ENCODE data around the gene TBC1D2. TPM values are rescaled to one million over a fixed set of nuclear protein-coding genes. Genes with fewer than 3 reads are reported as not detected.

TBC1D2 gene
- polyA plus RNA-seq, 2 of the 4 experiments (the other 2 are of a cell fraction), result 3.3 to 7.3 TPM

- ATAC-seq (0 out of 6 replicates have a peak, but pooled peaks of 1 of the 2 experiments have one; percentile 14), FAIRE-seq (no peak), DNase-seq (ENCODE audit: low read depth in 1 of 2, low spot score in 1 of 2) (no peak)
- Histone ChIP-seq H3K4me3 (no peak overlapping the region), H3K4me1 (0 out of 3 replicates have a peak, but pooled peaks cover 2% of the 10 kb centered on the region), H3K4me2 (no peak overlapping the region), H3K27ac (no peak overlapping the region), H3K9me3 (no peaks in the 10 kb centered on the region)
- TF ChIP-seq, protein P1, sequence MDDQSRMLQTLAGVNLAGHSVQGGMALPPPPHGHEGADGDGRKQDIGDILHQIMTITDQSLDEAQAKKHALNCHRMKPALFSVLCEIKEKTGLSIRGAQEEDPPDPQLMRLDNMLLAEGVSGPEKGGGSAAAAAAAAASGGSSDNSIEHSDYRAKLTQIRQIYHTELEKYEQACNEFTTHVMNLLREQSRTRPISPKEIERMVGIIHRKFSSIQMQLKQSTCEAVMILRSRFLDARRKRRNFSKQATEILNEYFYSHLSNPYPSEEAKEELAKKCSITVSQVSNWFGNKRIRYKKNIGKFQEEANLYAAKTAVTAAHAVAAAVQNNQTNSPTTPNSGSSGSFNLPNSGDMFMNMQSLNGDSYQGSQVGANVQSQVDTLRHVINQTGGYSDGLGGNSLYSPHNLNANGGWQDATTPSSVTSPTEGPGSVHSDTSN (IDR thresholded peaks at IDR 0.05), result no peak
- no peak for TF ChIP-seq ELK1 (IDR thresholded peaks at IDR 0.05; ENCODE audit: low read depth, low read length)
- no peak for TF ChIP-seq RAD21 (conservative IDR thresholded peaks at IDR 0.05 in 1 of 2, IDR thresholded peaks at IDR 0.05 in 1 of 2)
- no peak for TF ChIP-seq USF2 (IDR thresholded peaks at IDR 0.05)
- no peak for TF ChIP-seq RFX5 (IDR thresholded peaks at IDR 0.05)
- TF ChIP-seq EHF (CRISPR knock-in tag; IDR thresholded peaks at IDR 0.05), result no peak
- TF ChIP-seq MYC (IDR thresholded peaks at IDR 0.05; ENCODE audit: borderline replicate concordance, low read length), result no peak
- TF ChIP-seq E2F6 (IDR thresholded peaks at IDR 0.05; ENCODE audit: borderline replicate concordance, low read depth), result no peak
- TF ChIP-seq NPAS2 (CRISPR knock-in tag; IDR thresholded peaks at IDR 0.05; ENCODE audit: borderline replicate concordance), result no peak
- no peak for TF ChIP-seq TFCP2L1 (CRISPR knock-in tag; IDR thresholded peaks at IDR 0.05)
- no peak for TF ChIP-seq CBX2 (IDR thresholded peaks at IDR 0.05; ENCODE audit: borderline replicate concordance, low read depth)
- TF ChIP-seq EHMT2 (IDR thresholded peaks at IDR 0.05; ENCODE audit: low read depth), result no peak
- TF ChIP-seq ESRRA (IDR thresholded peaks at IDR 0.05; ENCODE audit: borderline replicate concordance, low read length), result no peak
- no peak for TF ChIP-seq JUNB (IDR thresholded peaks at IDR 0.05)
- no peak for TF ChIP-seq NR3C1 (IDR thresholded peaks at IDR 0.05)
- TF ChIP-seq HDAC2 (IDR thresholded peaks at IDR 0.05), result no peak
- TF ChIP-seq, protein P2, sequence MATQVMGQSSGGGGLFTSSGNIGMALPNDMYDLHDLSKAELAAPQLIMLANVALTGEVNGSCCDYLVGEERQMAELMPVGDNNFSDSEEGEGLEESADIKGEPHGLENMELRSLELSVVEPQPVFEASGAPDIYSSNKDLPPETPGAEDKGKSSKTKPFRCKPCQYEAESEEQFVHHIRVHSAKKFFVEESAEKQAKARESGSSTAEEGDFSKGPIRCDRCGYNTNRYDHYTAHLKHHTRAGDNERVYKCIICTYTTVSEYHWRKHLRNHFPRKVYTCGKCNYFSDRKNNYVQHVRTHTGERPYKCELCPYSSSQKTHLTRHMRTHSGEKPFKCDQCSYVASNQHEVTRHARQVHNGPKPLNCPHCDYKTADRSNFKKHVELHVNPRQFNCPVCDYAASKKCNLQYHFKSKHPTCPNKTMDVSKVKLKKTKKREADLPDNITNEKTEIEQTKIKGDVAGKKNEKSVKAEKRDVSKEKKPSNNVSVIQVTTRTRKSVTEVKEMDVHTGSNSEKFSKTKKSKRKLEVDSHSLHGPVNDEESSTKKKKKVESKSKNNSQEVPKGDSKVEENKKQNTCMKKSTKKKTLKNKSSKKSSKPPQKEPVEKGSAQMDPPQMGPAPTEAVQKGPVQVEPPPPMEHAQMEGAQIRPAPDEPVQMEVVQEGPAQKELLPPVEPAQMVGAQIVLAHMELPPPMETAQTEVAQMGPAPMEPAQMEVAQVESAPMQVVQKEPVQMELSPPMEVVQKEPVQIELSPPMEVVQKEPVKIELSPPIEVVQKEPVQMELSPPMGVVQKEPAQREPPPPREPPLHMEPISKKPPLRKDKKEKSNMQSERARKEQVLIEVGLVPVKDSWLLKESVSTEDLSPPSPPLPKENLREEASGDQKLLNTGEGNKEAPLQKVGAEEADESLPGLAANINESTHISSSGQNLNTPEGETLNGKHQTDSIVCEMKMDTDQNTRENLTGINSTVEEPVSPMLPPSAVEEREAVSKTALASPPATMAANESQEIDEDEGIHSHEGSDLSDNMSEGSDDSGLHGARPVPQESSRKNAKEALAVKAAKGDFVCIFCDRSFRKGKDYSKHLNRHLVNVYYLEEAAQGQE (IDR thresholded peaks at IDR 0.05), result no peak
- 90% methylated on average over 6 of the region's 6 CpGs for WGBS (ENCODE audit: missing lambda C conversion rate)
- ChIA-PET CTCF (interaction anchor here (1.0 to 1.9 kb wide), 3 partner anchors 9 to 111 kb away, joined by 3 to 8 read pairs (median 6); no protein-coding TSS in a partner anchor), POLR2A (no interaction called here)
These were observed 70.4 kb downstream of the TBC1D2 start for GRCh38 chr9:98185021-98185567.

DNA sequence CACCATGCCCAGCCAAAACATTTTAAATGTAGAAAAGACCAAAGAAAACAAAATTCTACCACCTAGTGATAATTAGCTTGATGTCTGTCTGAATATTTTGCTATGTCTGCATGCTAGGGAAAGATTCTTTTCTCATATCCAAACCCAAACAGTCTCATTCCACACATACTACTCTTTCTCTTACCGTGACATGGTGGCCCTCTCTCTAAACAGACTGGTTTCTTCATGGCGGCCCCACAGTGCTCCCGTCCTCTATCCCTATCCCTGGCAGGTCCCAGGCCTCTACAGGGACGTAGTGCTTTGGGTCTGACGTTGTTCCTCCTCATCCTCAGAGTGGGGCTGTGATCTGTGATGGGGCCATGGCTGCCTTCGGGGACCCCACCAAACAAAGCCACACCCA, 71.1 kb downstream of the TBC1D2 start:
- H3K9me3 ChIP-seq, result no peaks in the 10 kb centered on the region
- no peak overlapping the region for H3K27ac ChIP-seq
- ATAC-seq (no peak), DNase-seq (ENCODE audit: low read depth in 1 of 2, low spot score in 1 of 2) (no peak), FAIRE-seq (no peak)
- H3K4me3 ChIP-seq, result no peak overlapping the region
- WGBS (ENCODE audit: missing lambda C conversion rate), result 75% methylated on average over 6 of the region's 6 CpGs
- ChIA-PET CTCF (interaction anchor here (1.0 to 1.9 kb wide), 3 partner anchors 9 to 110 kb away, joined by 3 to 8 read pairs (median 6); no protein-coding TSS in a partner anchor), POLR2A (no interaction called here)
- H3K4me1 ChIP-seq, result no peaks in the 10 kb centered on the region
- H3K4me2 ChIP-seq, result no peak overlapping the region
- TF ChIP-seq HDAC2 (IDR thresholded peaks at IDR 0.05) (no peak), ELK1 (IDR thresholded peaks at IDR 0.05; ENCODE audit: low read depth, low read length) (no peak), CBX8 (IDR thresholded peaks at IDR 0.05) (no peak), RNF2 (IDR thresholded peaks at IDR 0.05; ENCODE audit: borderline replicate concordance, low read depth) (no peak), ESRRA (IDR thresholded peaks at IDR 0.05; ENCODE audit: borderline replicate concordance, low read length) (no peak), RFX5 (IDR thresholded peaks at IDR 0.05) (no peak), POLR2A (IDR thresholded peaks at IDR 0.05; ENCODE audit: low read length) (no peak), TFCP2L1 (CRISPR knock-in tag; IDR thresholded peaks at IDR 0.05) (no peak), RAD21 (conservative IDR thresholded peaks at IDR 0.05 in 1 of 2, IDR thresholded peaks at IDR 0.05 in 1 of 2) (no peak), HOXB13 (CRISPR knock-in tag; IDR thresholded peaks at IDR 0.05; ENCODE audit: low read depth) (no peak), HEYL (CRISPR knock-in tag; IDR thresholded peaks at IDR 0.05) (no peak)
- TF ChIP-seq, protein P3, sequence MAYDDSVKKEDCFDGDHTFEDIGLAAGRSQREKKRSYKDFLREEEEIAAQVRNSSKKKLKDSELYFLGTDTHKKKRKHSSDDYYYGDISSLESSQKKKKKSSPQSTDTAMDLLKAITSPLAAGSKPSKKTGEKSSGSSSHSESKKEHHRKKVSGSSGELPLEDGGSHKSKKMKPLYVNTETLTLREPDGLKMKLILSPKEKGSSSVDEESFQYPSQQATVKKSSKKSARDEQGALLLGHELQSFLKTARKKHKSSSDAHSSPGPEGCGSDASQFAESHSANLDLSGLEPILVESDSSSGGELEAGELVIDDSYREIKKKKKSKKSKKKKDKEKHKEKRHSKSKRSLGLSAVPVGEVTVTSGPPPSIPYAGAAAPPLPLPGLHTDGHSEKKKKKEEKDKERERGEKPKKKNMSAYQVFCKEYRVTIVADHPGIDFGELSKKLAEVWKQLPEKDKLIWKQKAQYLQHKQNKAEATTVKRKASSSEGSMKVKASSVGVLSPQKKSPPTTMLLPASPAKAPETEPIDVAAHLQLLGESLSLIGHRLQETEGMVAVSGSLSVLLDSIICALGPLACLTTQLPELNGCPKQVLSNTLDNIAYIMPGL (CRISPR knock-in tag; IDR thresholded peaks at IDR 0.05; ENCODE audit: borderline replicate concordance), result no peak
- TF ChIP-seq, protein P4, sequence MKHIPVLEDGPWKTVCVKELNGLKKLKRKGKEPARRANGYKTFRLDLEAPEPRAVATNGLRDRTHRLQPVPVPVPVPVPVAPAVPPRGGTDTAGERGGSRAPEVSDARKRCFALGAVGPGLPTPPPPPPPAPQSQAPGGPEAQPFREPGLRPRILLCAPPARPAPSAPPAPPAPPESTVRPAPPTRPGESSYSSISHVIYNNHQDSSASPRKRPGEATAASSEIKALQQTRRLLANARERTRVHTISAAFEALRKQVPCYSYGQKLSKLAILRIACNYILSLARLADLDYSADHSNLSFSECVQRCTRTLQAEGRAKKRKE (CRISPR knock-in tag; IDR thresholded peaks at IDR 0.05; ENCODE audit: low read depth), result no peak

All from A549 (cell line).